HG02642 (cell line): ENCODE measurements around the gene C12orf42.
"Not testable (repeated sequence)": the region's sequence is repeated elsewhere in the genome, so short reads cannot be mapped to it uniquely, and the experiment has no call there.

Source experiments
- ATAC-seq: cut with Tn5 transposase; IDR thresholded peaks from one replicate; pipeline ENCODE4 v1.9.1; 2021; ENCODE audit warnings: mild to moderate bottlenecking; ENCODE audit not compliant: unreplicated experiment, poor library complexity

The C12orf42 gene

GRCh38 chr12:103499571-103499970, 3.8 kb upstream of the C12orf42 start:
- ATAC-seq = no peak

- no peak for ATAC-seq
Measured at GRCh38 chr12:103498990-103499389, 3.2 kb upstream of the C12orf42 start.

GRCh38 chr12:103494734-103495468, 867 bp downstream of the C12orf42 start:
- no peak for ATAC-seq

GRCh38 chr12:103494051-103494733, 1.6 kb downstream of the C12orf42 start:
- ATAC-seq = no peak

- no peak for ATAC-seq
Measured at GRCh38 chr12:103493199-103493598, 2.6 kb downstream of the C12orf42 start.

- ATAC-seq = no peak
Measured at GRCh38 chr12:103482365-103482764, 13.4 kb downstream of the C12orf42 start.

- ATAC-seq = no peak
Measured at GRCh38 chr12:103475073-103475472, 20.7 kb downstream of the C12orf42 start.

GRCh38 chr12:103470664-103471063, 25.1 kb downstream of the C12orf42 start:
- ATAC-seq = no peak

- no peak for ATAC-seq
Measured at GRCh38 chr12:103469719-103470118, 26.0 kb downstream of the C12orf42 start.

GRCh38 chr12:103468837-103469236, 26.9 kb downstream of the C12orf42 start:
- no peak for ATAC-seq

GRCh38 chr12:103462675-103463074, 33.1 kb downstream of the C12orf42 start:
- ATAC-seq = peak; percentile 93

- ATAC-seq = no peak
Measured at GRCh38 chr12:103457471-103457870, 38.3 kb downstream of the C12orf42 start.

- no peak for ATAC-seq
Measured at GRCh38 chr12:103456006-103456405, 39.8 kb downstream of the C12orf42 start.

GRCh38 chr12:103455020-103455763, 40.6 kb downstream of the C12orf42 start:
- peak; percentile 65 for ATAC-seq

- no peak for ATAC-seq
Measured at GRCh38 chr12:103444983-103445382, 50.8 kb downstream of the C12orf42 start.

- no peak for ATAC-seq
Measured at GRCh38 chr12:103442822-103443221, 52.9 kb downstream of the C12orf42 start.

GRCh38 chr12:103442182-103442555, 53.6 kb downstream of the C12orf42 start:
- ATAC-seq = no peak

GRCh38 chr12:103441437-103442181, 54.2 kb downstream of the C12orf42 start:
- peak; percentile 99 for ATAC-seq

- ATAC-seq = not testable (repeated sequence)
Measured at GRCh38 chr12:103434165-103435105, 61.3 kb downstream of the C12orf42 start.
